Renal pelvis (tissue), 4 donors: ENCODE data around the gene PCF11. TPM values are rescaled to one million over a fixed set of nuclear protein-coding genes. Genes with fewer than 3 reads are reported as not detected.

Source experiments
- DNase-seq: peaks from one replicate; pipeline ENCODE4 v3.0.0-alpha.2; 2013
- polyA plus RNA-seq, 3 donors: library from polyadenylated mRNA; unstranded; fragments of 120-200 nt; gene quantifications; one replicate each; pipeline ENCODE4 v1.2.1, GENCODE V29; 2013; ENCODE audit not compliant: insufficient read length in 3 of 3

Gene PCF11
- polyA plus RNA-seq, 3 donors = 69.1 to 83.3 (median 82.2) TPM

DNA sequence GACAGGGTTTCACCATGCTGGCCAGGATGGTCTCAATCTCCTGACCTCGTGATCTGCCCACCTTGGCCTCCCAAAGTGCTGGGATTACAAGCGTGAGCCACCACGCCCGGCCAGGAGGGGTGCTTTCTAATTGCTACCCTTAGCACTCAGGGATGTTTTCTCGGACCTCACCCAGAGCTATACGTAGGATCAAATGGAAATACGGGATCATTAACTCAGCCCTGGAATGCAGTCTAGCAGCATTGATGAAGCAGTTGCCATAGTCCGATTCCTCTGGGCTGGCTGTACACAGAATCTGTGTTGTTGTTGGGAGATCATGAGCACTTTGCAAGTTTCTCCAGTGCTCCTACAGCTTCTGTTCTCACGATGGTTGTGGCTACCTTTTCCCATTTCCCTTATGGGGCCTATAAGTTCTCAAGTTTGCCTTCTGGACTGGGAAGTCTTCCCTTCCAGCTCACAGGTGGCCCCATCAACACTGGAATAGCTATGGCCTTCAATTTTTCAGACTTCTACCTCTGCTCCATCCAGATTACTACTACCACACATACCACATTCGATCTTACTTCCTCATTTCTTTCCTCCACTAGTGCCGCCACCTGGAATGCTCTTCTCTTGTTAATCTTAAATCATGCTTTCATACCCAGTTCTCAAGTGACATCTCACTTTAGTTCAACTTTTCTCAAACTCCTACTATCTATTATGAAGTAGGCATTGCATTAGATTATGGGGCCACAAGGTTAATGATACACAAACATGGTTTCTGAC is 16.1 kb upstream of the PCF11 start:
- DNase-seq = no peak

DNA sequence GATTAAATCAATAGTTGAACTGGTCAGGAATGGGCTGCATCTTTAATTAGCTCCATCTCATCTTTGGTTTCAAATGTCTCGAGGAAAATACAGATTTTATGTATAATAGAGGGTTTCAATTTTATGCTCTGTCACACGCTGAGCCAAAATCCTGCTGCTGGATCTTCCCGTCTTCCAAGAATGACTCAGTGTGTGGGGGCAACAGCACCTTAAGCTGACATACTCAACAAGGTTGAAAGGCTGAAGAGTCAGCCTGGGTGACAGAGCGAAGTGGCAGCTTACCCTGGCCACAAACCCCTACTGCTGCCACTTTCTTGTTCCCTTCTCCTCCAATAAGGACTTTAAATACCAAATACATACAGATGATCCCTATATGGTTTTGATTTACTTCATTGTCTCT is 9.0 kb upstream of the PCF11 start:
- DNase-seq = no peak

GRCh38 chr11:83150450-83150849 is 6.5 kb upstream of the PCF11 start:
- DNase-seq = no peak

GRCh38 chr11:83151274-83151977 is 5.5 kb upstream of the PCF11 start:
- DNase-seq = no peak

- DNase-seq = no peak
Measured at GRCh38 chr11:83152264-83152663, 4.7 kb upstream of the PCF11 start.

GRCh38 chr11:83153764-83154163 is 3.2 kb upstream of the PCF11 start:
- DNase-seq = no peak

DNA sequence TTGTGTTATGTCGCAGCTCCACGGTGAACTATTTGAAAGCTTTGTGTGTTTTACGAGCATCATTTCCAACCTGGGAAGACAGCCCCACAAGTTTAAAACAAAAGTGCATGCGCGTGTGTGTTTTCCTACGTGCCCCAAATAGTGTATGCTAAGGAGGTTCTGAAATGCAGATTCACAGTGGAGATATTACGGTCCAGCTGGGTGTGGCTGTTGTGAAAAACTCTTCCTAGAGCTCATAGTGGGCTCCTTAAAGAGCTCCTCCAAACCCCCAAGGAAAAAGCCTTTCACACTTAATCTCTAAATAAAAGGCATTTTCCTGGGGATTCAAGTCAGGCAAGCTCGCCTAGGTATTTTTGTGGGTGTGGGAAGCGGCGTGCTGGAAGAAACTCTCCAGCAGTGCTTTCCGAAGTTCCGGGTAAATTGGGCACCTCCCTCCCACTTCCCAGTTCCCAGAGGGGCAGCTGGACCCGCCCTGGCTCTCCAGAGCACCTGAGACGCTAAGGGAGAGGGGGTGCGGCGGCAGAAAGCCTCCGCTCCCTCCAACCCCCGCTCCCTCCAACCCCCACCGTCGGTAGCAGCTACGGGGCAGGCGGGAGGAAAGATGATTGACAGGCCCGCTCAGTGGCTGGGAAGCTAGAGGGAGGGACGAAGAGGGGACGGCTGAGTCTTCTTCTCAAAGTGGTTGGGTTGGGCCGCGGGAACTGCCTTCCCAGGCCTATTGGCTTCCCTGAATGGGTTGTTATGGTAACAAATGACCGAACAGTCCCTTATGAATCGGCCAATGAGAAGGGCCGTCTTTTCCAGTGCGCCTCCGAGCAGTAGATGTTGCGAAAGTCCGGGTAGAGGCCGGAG is 561 bp upstream of the PCF11 start:
- DNase-seq = peak; percentile 100

DNA sequence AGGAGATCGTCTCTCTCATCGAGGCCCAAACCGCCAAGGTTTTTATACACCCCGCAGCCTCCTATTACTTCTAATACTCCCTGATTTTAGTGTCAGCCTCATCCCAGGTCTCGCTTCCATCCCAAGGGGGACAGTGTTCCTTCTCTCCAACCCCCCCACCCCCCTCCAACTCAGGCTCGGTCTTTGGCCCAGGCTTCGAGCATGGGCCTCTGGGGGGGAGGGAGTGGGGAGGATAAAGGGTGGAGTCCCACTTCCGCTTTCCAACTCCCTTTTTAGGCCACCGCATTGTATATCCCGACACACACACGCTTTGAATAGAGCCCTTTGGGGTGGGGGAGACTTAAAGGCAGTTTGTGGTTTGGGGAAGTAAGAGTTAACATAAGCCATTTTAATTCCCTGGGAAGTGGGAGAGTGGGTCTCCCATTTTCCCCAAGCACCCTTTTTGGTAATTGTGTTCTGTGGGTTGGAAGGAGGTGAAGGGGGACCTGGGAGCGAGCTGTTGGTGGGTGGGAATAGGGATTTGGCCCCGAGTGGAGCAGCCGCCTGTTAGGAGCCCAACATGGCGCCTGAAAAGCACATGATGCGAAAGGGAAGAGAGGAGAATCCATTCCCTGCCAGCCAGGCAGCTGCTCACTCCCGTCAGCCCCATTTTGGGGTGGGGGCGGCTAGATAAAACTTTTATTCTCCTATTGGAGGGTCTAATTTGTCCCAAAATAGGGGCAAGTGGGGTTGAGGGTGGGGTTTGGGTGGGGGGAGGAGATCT is 844 bp downstream of the PCF11 start:
- peak; percentile 62 for DNase-seq

GRCh38 chr11:83158357-83158786 is 1.4 kb downstream of the PCF11 start:
- no peak for DNase-seq

GRCh38 chr11:83158965-83159901 is 2.3 kb downstream of the PCF11 start:
- DNase-seq = no peak

GRCh38 chr11:83159902-83160865 is 3.3 kb downstream of the PCF11 start:
- DNase-seq = no peak

DNA sequence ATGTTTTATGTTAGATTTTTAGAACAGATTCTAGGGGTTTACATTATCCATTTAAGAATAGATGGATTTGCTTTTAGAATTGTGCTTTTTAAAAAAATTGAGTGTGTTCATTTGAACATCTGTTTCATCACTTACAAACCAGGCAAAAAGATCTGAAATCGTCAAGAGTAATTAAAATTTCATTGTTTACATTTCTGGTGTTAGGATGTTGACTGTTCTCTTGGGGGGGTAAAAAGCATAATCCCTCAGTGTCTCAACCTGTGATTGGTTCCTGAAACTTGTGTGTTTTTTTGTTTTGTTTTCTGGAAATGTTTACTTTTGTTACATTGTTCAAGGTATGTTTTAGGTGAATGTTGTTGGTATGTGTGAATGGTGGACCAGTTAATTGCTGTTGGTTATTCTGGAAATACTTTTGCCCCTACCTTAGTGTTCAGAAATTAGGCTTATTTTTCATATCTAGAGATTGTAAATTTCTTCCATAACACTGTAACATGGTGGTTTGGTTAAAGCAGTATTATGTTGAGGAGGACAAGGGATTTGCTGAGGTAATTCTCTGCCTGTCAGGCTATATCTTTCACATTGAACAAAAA is 4.8 kb downstream of the PCF11 start:
- DNase-seq = no peak

GRCh38 chr11:83162377-83162776 is 5.4 kb downstream of the PCF11 start:
- DNase-seq = no peak

GRCh38 chr11:83166193-83166866 is 9.4 kb downstream of the PCF11 start:
- no peak for DNase-seq

GRCh38 chr11:83168756-83169155 is 11.8 kb downstream of the PCF11 start:
- DNase-seq = no peak

GRCh38 chr11:83170865-83171264 is 13.9 kb downstream of the PCF11 start:
- no peak for DNase-seq

DNA sequence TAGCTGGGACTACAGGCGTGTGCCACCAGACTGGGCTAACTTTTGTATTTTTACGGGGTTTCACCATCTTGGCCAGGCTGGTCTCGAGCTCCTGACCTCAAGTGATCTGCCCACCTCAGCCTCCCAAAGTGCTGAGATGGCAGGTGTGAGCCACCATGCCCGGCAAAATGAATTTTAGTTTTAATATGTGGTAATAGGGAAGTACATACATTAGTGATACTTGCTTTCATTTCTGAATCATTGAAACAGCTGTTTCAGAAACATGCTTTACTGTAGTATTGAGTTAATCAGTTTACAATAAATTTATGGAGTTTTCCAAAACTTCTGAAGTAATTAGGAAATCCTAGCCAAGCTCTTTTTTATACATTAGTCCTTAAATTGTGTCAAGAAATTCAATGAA is 15.6 kb downstream of the PCF11 start:
- no peak for DNase-seq

GRCh38 chr11:83174008-83174407 is 17.1 kb downstream of the PCF11 start:
- DNase-seq = no peak
